ENCODE results near the gene TRAPPC6A. TPM values are rescaled to one million over a fixed set of nuclear protein-coding genes. Genes with fewer than 3 reads are reported as not detected.
A peak's percentile ranks its signal among the peaks of the same experiment; 100 is the strongest.

TRAPPC6A gene
- total and polyA plus RNA-seq, 2 of the 13 experiments (the other 11 are each of a cell fraction or from before 2014, with no cell fraction given): 6.5 to 21.0 TPM

DNA sequence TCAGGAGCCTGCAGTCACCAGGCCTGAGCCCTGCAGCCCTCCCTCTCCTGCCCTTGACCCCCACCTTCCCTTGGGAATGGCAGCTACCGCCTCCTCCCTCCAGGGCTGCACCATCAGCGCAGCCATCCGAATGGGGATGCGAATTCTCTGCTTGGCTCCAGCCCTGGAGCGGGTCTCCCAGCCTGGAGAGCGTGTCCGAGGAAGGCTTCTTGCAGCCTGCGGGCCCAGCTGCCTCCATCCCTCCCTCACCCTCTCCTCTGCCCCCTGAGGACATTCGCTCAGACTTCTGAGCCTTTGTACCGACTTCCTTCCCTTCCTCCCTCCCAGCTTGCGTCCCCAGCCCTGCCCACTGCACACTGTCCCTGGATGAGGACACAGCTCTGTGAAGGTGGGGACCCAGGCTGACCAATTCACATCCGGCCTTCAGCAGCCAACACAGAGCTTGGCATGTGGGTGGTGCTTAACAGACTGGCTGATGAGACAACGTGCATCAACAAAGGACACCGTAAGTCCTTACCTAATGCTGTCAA lies 11.2 kb downstream of the TRAPPC6A start (continued):
- TF ChIP-seq, protein P1, sequence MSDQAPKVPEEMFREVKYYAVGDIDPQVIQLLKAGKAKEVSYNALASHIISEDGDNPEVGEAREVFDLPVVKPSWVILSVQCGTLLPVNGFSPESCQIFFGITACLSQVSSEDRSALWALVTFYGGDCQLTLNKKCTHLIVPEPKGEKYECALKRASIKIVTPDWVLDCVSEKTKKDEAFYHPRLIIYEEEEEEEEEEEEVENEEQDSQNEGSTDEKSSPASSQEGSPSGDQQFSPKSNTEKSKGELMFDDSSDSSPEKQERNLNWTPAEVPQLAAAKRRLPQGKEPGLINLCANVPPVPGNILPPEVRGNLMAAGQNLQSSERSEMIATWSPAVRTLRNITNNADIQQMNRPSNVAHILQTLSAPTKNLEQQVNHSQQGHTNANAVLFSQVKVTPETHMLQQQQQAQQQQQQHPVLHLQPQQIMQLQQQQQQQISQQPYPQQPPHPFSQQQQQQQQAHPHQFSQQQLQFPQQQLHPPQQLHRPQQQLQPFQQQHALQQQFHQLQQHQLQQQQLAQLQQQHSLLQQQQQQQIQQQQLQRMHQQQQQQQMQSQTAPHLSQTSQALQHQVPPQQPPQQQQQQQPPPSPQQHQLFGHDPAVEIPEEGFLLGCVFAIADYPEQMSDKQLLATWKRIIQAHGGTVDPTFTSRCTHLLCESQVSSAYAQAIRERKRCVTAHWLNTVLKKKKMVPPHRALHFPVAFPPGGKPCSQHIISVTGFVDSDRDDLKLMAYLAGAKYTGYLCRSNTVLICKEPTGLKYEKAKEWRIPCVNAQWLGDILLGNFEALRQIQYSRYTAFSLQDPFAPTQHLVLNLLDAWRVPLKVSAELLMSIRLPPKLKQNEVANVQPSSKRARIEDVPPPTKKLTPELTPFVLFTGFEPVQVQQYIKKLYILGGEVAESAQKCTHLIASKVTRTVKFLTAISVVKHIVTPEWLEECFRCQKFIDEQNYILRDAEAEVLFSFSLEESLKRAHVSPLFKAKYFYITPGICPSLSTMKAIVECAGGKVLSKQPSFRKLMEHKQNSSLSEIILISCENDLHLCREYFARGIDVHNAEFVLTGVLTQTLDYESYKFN (CRISPR knock-in tag; conservative IDR thresholded peaks at IDR 0.05): peak; percentile 40; the same call in 1 of the 2 replicates
- peak; percentile 73 for TF ChIP-seq SP5 (CRISPR knock-in tag; IDR thresholded peaks at IDR 0.05; ENCODE audit: borderline replicate concordance, low read depth)
- TF ChIP-seq ERF (CRISPR knock-in tag; IDR thresholded peaks at IDR 0.05): peak; percentile 56; the same call in 1 of the 2 replicates
- TF ChIP-seq MED1 (CRISPR knock-in tag; IDR thresholded peaks at IDR 0.05): peak; percentile 47; the same call in 1 of the 2 replicates
- peak; percentile 59; the same call in 1 of the 2 replicates for TF ChIP-seq SOX5 (CRISPR knock-in tag; IDR thresholded peaks at IDR 0.05; ENCODE audit: borderline replicate concordance)
- no peak for TF ChIP-seq TOE1 (CRISPR knock-in tag; IDR thresholded peaks at IDR 0.05)
- TF ChIP-seq ZSCAN29 (CRISPR knock-in tag; conservative IDR thresholded peaks at IDR 0.05): 0 out of 2 replicates have a peak, but pooled peaks have one; percentile 43
- TF ChIP-seq, protein P2, sequence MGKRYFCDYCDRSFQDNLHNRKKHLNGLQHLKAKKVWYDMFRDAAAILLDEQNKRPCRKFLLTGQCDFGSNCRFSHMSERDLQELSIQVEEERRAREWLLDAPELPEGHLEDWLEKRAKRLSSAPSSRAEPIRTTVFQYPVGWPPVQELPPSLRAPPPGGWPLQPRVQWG (CRISPR knock-in tag; IDR thresholded peaks at IDR 0.05; ENCODE audit: borderline replicate concordance, low read depth): no peak
- TF ChIP-seq, protein P3, sequence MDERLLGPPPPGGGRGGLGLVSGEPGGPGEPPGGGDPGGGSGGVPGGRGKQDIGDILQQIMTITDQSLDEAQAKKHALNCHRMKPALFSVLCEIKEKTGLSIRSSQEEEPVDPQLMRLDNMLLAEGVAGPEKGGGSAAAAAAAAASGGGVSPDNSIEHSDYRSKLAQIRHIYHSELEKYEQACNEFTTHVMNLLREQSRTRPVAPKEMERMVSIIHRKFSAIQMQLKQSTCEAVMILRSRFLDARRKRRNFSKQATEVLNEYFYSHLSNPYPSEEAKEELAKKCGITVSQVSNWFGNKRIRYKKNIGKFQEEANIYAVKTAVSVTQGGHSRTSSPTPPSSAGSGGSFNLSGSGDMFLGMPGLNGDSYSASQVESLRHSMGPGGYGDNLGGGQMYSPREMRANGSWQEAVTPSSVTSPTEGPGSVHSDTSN (CRISPR knock-in tag; IDR thresholded peaks at IDR 0.05): no peak
- no peak for TF ChIP-seq SNRNP70 (IDR thresholded peaks at IDR 0.05; ENCODE audit: low read depth, low read length)
- TF ChIP-seq, protein P4, sequence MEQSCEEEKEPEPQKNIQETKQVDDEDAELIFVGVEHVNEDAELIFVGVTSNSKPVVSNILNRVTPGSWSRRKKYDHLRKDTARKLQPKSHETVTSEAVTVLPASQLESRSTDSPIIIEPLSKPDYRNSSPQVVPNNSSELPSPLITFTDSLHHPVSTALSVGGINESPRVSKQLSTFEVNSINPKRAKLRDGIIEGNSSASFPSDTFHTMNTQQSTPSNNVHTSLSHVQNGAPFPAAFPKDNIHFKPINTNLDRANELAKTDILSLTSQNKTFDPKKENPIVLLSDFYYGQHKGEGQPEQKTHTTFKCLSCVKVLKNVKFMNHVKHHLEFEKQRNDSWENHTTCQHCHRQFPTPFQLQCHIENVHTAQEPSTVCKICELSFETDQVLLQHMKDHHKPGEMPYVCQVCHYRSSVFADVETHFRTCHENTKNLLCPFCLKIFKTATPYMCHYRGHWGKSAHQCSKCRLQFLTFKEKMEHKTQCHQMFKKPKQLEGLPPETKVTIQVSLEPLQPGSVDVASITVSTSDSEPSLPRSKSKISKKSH (CRISPR knock-in tag; IDR thresholded peaks at IDR 0.05; ENCODE audit: borderline replicate concordance): peak; percentile 43; the same call in 1 of the 2 replicates
- 0 out of 2 replicates have a peak, but pooled peaks have one; percentile 10 for TF ChIP-seq PHF8 (CRISPR knock-in tag; IDR thresholded peaks at IDR 0.05)
- TF ChIP-seq SOX13 (IDR thresholded peaks at IDR 0.05): no peak
- TF ChIP-seq SOX13 (CRISPR knock-in tag; conservative IDR thresholded peaks at IDR 0.05 in 1 of 2, IDR thresholded peaks at IDR 0.05 in 1 of 2): peak in 1 of 2 experiments; percentile 4; a peak in 1 of 4 replicates
- TF ChIP-seq ISX (CRISPR knock-in tag; conservative IDR thresholded peaks at IDR 0.05): no peak
- TF ChIP-seq, protein P5, sequence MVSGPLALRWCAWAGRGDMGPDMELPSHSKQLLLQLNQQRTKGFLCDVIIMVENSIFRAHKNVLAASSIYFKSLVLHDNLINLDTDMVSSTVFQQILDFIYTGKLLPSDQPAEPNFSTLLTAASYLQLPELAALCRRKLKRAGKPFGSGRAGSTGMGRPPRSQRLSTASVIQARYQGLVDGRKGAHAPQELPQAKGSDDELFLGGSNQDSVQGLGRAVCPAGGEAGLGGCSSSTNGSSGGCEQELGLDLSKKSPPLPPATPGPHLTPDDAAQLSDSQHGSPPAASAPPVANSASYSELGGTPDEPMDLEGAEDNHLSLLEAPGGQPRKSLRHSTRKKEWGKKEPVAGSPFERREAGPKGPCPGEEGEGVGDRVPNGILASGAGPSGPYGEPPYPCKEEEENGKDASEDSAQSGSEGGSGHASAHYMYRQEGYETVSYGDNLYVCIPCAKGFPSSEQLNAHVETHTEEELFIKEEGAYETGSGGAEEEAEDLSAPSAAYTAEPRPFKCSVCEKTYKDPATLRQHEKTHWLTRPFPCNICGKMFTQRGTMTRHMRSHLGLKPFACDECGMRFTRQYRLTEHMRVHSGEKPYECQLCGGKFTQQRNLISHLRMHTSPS (CRISPR knock-in tag; IDR thresholded peaks at IDR 0.05; ENCODE audit: low read depth): peak; percentile 71; the same call in 1 of the 2 replicates
- TF ChIP-seq IRF2 (CRISPR knock-in tag; IDR thresholded peaks at IDR 0.05): 0 out of 2 replicates have a peak, but pooled peaks have one; percentile 17
- TF ChIP-seq, protein P6, sequence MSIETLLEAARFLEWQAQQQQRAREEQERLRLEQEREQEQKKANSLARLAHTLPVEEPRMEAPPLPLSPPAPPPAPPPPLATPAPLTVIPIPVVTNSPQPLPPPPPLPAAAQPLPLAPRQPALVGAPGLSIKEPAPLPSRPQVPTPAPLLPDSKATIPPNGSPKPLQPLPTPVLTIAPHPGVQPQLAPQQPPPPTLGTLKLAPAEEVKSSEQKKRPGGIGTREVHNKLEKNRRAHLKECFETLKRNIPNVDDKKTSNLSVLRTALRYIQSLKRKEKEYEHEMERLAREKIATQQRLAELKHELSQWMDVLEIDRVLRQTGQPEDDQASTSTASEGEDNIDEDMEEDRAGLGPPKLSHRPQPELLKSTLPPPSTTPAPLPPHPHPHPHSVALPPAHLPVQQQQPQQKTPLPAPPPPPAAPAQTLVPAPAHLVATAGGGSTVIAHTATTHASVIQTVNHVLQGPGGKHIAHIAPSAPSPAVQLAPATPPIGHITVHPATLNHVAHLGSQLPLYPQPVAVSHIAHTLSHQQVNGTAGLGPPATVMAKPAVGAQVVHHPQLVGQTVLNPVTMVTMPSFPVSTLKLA (IDR thresholded peaks at IDR 0.05): peak; percentile 51
- no peak for TF ChIP-seq FOXP1 (IDR thresholded peaks at IDR 0.05)
- TF ChIP-seq FOXP1 (CRISPR knock-in tag; IDR thresholded peaks at IDR 0.05): 0 out of 2 replicates have a peak, but pooled peaks have one; percentile 43

All from HepG2 (cell line).